Measurements from ENCODE around the gene LRG1.

DNA sequence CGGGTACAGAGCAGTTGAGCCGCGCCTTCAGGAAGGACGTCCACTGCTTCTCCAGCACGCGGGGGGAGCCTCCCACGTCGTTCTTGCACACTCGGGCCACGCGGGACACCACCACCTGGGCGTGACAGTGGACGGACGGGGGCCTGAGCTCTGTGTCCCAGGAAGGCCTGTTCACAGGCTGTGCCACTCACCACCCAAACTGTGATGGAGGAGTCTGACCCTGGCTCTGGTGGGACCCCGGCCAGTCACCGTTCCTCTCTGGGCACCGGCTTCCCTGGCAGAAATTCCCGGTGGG, 12.6 kb upstream of the LRG1 start:
- TF ChIP-seq, protein P1, sequence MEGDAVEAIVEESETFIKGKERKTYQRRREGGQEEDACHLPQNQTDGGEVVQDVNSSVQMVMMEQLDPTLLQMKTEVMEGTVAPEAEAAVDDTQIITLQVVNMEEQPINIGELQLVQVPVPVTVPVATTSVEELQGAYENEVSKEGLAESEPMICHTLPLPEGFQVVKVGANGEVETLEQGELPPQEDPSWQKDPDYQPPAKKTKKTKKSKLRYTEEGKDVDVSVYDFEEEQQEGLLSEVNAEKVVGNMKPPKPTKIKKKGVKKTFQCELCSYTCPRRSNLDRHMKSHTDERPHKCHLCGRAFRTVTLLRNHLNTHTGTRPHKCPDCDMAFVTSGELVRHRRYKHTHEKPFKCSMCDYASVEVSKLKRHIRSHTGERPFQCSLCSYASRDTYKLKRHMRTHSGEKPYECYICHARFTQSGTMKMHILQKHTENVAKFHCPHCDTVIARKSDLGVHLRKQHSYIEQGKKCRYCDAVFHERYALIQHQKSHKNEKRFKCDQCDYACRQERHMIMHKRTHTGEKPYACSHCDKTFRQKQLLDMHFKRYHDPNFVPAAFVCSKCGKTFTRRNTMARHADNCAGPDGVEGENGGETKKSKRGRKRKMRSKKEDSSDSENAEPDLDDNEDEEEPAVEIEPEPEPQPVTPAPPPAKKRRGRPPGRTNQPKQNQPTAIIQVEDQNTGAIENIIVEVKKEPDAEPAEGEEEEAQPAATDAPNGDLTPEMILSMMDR (IDR thresholded peaks at IDR 0.05) = no peak
- TF ChIP-seq MAX (IDR thresholded peaks at IDR 0.05; ENCODE audit: low read depth) = no peak
- no peak for TF ChIP-seq IRF3 (IDR thresholded peaks at IDR 0.05; ENCODE audit: low read depth, low read length)
- no peak for TF ChIP-seq EZH2phosphoT487 (IDR thresholded peaks at IDR 0.05; ENCODE audit: borderline replicate concordance, low read depth)
- no peak for TF ChIP-seq YY1 (IDR thresholded peaks at IDR 0.05; ENCODE audit: low read depth)
- no peak for TF ChIP-seq SMC3 (IDR thresholded peaks at IDR 0.05; ENCODE audit: low read depth, low read length)
- TF ChIP-seq RCOR1 (IDR thresholded peaks at IDR 0.05; ENCODE audit: low read length) = no peak
- TF ChIP-seq SIN3A (IDR thresholded peaks at IDR 0.05; ENCODE audit: borderline replicate concordance, low read depth, low read length) = no peak
- no peak for TF ChIP-seq USF2 (IDR thresholded peaks at IDR 0.05; ENCODE audit: borderline replicate concordance, low read depth, low read length)
- TF ChIP-seq, protein P2, sequence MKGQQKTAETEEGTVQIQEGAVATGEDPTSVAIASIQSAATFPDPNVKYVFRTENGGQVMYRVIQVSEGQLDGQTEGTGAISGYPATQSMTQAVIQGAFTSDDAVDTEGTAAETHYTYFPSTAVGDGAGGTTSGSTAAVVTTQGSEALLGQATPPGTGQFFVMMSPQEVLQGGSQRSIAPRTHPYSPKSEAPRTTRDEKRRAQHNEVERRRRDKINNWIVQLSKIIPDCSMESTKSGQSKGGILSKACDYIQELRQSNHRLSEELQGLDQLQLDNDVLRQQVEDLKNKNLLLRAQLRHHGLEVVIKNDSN (IDR thresholded peaks at IDR 0.05; ENCODE audit: borderline replicate concordance, low read depth) = no peak
- TF ChIP-seq JUND (IDR thresholded peaks at IDR 0.05) = no peak
- TF ChIP-seq RAD21 (IDR thresholded peaks at IDR 0.05; ENCODE audit: low read length) = no peak
- TF ChIP-seq FOXJ3 (CRISPR knock-in tag; IDR thresholded peaks at IDR 0.05) = no peak

Data from SK-N-SH (cell line).